ENCODE data around the gene CDH24. TPM values are rescaled to one million over a fixed set of nuclear protein-coding genes. Genes with fewer than 3 reads are reported as not detected.

The CDH24 gene
- total RNA-seq, 1 donor from 2014 or later, result 1.4 TPM

DNA sequence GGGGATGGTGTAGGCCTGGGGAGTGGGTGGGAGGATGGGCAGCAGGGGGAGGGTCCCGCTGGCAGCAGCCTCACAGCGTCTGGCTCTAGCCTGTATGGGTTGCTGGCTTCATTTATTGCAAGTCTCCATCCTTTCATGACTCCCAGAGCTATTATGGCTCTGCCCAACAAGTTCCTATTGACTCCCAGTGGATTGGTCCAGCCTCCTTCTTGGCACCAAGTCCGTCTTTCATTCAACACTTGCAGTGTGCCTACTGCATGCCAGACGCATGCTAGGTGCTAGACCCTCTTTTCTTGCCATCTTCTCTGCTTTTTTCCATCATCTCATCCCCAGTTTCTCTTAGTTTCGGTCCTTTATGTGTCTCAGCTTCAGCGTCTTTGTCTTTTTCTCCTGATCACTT, 14.2 kb downstream of the CDH24 start:
- no peaks in the 10 kb centered on the region for H3K4me1 Mint-ChIP-seq (ENCODE audit: low read depth)
- intact Hi-C loops (cut with micrococcal nuclease), result no loop called here
- H3K36me3 Mint-ChIP-seq (ENCODE audit: low read depth), result no peaks in the 10 kb centered on the region
- H3K27me3 Mint-ChIP-seq (ENCODE audit: low read depth), result peaks cover 3% of the 10 kb centered on the region
- no peak overlapping the region for H3K4me3 Mint-ChIP-seq (ENCODE audit: low read depth)
- no peak overlapping the region for H3K27ac Mint-ChIP-seq
- DNase-seq (ENCODE audit: low spot score), result no peak
- no peaks in the 10 kb centered on the region for H3K9me3 Mint-ChIP-seq

DNA sequence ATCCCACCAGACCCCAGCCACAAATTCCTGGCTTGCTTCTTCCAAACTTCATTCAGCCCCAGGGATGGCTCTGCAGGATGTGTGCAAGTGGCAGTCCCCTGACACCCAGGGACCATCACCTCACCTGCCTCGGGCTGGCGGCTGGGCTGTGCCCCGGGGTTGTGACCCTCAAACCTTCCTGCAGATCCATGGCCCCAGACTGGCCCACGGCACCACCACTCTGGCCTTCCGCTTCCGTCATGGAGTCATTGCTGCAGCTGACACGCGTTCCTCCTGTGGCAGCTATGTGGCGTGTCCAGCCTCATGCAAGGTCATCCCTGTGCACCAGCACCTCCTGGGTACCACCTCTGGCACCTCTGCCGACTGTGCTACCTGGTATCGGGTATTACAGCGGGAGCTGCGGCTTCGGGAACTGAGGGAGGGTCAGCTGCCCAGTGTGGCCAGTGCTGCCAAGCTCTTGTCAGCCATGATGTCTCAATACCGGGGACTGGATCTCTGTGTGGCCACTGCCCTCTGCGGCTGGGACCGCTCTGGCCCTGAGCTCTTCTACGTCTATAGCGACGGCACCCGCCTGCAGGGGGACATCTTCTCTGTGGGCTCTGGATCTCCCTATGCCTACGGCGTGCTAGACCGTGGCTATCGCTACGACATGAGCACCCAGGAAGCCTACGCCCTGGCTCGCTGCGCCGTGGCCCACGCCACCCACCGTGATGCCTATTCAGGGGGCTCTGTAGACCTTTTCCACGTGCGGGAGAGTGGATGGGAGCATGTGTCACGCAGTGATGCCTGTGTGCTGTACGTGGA, 15.0 kb downstream of the CDH24 start, which contains the start of gene PSMB11:
Gene PSMB11 (plus strand): TSS at position 51 of the 804 bp plus-strand sequence. CDS start 14 bp downstream, at position 65.
- H3K4me3 Mint-ChIP-seq (ENCODE audit: low read depth), result no peak within 1 kb of the TSS
- DNase-seq (ENCODE audit: low spot score), result no peak
- H3K27me3 Mint-ChIP-seq (ENCODE audit: low read depth), result peaks cover 2% of the 10 kb centered on the region
- no peaks in the 10 kb centered on the region for H3K36me3 Mint-ChIP-seq (ENCODE audit: low read depth)
- no peaks in the 10 kb centered on the region for H3K9me3 Mint-ChIP-seq
- intact Hi-C loops (cut with micrococcal nuclease), result no loop called here
- no peaks in the 10 kb centered on the region for H3K4me1 Mint-ChIP-seq (ENCODE audit: low read depth)
- H3K27ac Mint-ChIP-seq, result no peak within 1 kb of the TSS

DNA sequence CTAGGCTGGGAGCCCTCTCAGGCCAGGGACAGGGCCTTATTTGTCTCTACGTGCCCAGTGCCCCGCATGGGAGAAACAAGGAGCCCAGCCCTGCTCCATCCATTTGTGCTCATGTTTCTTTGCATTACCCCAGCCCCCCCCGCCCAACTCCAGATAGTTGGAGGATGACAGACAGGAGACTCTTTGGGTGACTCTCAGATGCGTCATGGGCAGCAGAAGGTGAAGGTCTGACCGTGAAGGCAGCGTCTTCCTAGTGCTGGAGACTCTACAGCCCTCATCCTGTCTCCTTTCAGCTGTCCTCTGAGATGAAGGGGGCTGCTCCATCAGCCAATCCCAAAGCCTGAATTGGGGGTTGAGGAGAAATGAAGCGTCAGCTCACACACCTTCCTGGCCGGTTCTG, 15.6 kb downstream of the CDH24 start:
- H3K27ac Mint-ChIP-seq, result no peak overlapping the region
- H3K27me3 Mint-ChIP-seq (ENCODE audit: low read depth), result peaks cover 2% of the 10 kb centered on the region
- no peak for DNase-seq (ENCODE audit: low spot score)
- H3K36me3 Mint-ChIP-seq (ENCODE audit: low read depth), result no peaks in the 10 kb centered on the region
- no peak overlapping the region for H3K4me3 Mint-ChIP-seq (ENCODE audit: low read depth)
- no peaks in the 10 kb centered on the region for H3K9me3 Mint-ChIP-seq
- intact Hi-C loops (cut with micrococcal nuclease), result no loop called here
- no peaks in the 10 kb centered on the region for H3K4me1 Mint-ChIP-seq (ENCODE audit: low read depth)

DNA sequence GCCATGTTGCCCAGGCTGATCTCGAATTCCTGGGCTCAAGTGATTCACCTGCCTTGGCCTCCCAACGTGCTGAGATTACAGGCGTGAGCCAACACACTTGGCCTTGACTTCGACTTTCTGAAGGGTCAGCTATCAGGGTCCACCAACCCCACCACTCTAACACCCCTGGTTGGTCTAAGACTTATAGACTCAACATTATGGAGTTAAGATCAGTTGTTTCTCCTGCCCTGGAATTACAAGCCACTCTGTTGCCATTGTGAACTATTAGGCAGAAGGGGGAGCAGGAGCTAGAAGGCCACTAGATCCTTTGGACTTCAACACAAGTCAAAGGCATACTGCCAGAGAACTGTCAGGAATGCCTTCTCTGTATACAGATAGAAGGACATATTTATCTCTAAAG, 17.2 kb downstream of the CDH24 start:
- intact Hi-C loops (cut with micrococcal nuclease), result no loop called here
- Mint-ChIP-seq H3K4me3 (ENCODE audit: low read depth) (no peak overlapping the region), H3K4me1 (ENCODE audit: low read depth) (peaks cover 7% of the 10 kb centered on the region), H3K27ac (no peak overlapping the region), H3K9me3 (no peaks in the 10 kb centered on the region), H3K27me3 (ENCODE audit: low read depth) (peaks cover 2% of the 10 kb centered on the region), H3K36me3 (ENCODE audit: low read depth) (no peaks in the 10 kb centered on the region)
- DNase-seq (ENCODE audit: low spot score), result no peak

DNA sequence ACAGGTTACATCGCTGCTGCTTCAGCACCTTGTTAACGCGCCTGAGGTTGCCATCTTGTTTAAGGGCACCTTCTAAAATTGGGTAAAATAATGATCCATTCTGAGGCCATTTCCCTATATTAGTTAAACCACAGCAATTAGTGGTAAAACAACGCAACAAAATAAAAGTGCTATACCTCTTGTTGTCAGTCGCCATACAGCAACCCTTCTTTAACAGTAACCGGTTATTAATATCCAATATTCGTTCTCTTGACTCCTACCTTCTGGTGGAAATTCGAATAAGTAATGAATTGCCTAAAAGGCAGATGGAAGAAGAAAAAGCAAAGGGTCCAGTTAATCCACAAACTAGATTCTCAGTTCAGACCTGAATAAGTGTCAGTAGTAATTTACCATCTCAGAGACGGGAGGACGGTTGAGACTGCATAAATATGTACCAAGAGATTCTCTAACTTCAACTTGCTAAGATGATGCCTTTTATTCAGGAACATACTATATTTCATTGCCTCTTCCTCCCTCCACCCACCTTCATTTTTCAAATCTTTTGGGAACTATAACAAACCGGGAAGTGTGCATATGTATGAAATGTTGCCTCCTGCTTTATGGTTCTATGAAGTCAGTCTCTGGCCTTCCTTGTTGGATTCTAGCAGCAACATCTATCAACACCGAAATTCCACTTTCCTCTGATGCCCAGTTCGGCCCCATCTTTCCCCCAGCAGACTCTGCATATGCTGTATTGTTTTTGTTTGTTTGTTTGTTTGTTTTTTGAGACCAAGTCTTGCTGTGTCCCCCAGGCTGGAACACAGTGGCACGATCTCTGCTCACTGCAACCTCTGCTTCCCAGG, 21.8 kb downstream of the CDH24 start:
- Mint-ChIP-seq H3K4me3 (ENCODE audit: low read depth) (peak overlapping the region; percentile 92), H3K9me3 (no peaks in the 10 kb centered on the region), H3K27me3 (ENCODE audit: low read depth) (peaks cover 2% of the 10 kb centered on the region), H3K27ac (peak overlapping the region; percentile 88), H3K36me3 (ENCODE audit: low read depth) (peaks cover 35% of the 10 kb centered on the region), H3K4me1 (ENCODE audit: low read depth) (peaks cover 22% of the 10 kb centered on the region)
- DNase-seq (ENCODE audit: low spot score), result no peak
- intact Hi-C loops (cut with micrococcal nuclease), result loop anchor here (1.0 to 2.0 kb wide), 3 partner anchors 21 to 59 kb away; partner anchors contain the start of genes ACIN1, C14orf119 and CDH24

DNA sequence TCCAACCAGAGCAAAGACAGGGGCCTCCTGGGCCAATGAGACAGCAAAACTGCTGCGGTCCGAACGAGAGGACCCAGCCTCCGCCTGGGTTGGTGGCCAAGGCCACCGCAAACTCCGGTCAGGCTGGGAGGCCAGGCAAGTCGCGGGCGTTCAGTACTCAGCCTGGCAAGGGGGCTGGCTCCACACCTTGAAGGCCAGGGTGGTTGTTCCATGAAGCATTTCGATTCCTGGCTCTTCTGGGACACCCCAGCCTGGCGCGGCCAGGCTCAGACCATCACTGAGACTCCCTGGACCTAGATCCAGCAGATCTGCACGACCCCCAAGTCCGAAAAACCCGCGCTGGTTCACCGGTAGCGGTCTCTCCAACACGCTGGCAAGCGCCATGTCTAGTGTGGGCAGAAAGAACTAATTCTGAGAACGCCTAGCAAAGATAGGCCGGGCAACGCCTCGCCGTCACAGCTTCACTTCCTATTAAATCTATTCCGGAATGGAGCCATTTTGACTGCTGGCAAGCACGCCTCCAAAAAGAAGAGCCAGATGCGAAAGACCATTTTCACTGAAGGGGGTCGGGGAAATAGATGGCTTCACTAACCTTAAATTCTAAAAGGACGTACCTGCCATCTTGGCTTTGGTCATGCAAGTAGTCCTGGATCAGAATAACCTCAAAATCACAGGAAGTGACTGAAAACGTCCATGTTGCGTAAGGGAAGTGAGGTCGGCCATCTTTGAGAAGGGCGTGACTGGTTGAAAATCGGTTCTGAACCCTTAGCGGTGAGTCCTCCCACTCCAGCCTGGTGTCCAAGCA, 22.6 kb downstream of the CDH24 start, which contains the start of gene PSMB5:
Gene PSMB5 (minus strand): TSS at position 403 of the 805 bp plus-strand sequence. CDS start 19 bp downstream, at position 384.
- intact Hi-C loops (cut with micrococcal nuclease), result loop anchor here (1.0 to 2.0 kb wide), 3 partner anchors 22 to 60 kb away; partner anchors contain the start of genes ACIN1, C14orf119 and CDH24
- Mint-ChIP-seq H3K36me3 (ENCODE audit: low read depth) (peaks cover 37% of the 10 kb centered on the region), H3K9me3 (no peaks in the 10 kb centered on the region), H3K27ac (peak within 1 kb of the TSS; percentile 88), H3K4me1 (ENCODE audit: low read depth) (peaks cover 22% of the 10 kb centered on the region), H3K27me3 (ENCODE audit: low read depth) (peaks cover 2% of the 10 kb centered on the region), H3K4me3 (ENCODE audit: low read depth) (peak within 1 kb of the TSS; percentile 92)
- peak; percentile 86 for DNase-seq (ENCODE audit: low spot score)

DNA sequence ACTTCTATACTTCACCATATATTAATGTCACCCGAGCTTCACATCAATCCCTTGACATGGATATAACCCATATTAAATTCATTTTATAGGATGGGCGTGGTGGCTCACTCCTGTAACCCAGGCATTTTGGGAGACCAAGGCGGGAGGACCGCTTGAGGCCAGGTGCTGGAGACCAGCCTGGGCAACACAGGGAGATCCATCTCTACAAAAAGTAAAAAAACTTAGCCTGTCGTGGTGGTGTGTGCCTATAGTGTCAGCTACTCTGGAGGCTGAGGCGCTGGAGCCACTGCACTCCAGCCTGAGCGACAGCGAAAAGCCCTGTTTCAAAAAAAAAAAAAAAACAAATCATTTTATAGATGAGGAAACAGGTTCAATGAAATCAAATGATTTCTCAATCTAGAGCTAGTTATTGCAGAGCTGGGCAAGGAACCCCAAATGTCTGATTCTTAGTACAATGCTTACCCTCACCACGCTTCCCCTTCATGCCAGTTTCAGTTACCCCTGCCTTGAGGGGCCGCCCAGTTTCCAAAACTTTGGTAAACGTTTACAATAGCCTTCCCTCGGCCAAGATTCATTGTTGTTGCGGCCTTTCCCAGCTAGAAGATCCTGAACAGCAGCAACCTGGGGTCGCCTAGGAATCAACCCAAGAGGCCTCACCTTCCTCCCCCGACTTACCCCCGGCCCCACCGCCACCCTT, 23.4 kb downstream of the CDH24 start:
- Mint-ChIP-seq H3K9me3 (no peaks in the 10 kb centered on the region), H3K36me3 (ENCODE audit: low read depth) (peaks cover 43% of the 10 kb centered on the region), H3K27me3 (ENCODE audit: low read depth) (peaks cover 1% of the 10 kb centered on the region), H3K4me1 (ENCODE audit: low read depth) (peaks cover 27% of the 10 kb centered on the region), H3K4me3 (ENCODE audit: low read depth) (peak overlapping the region; percentile 92), H3K27ac (peak overlapping the region; percentile 88)
- DNase-seq (ENCODE audit: low spot score), result no peak
- intact Hi-C loops (cut with micrococcal nuclease), result loop anchor here (2.0 kb wide), 2 partner anchors 23 to 61 kb away; partner anchors contain the start of genes ACIN1, C14orf119 and CDH24

DNA sequence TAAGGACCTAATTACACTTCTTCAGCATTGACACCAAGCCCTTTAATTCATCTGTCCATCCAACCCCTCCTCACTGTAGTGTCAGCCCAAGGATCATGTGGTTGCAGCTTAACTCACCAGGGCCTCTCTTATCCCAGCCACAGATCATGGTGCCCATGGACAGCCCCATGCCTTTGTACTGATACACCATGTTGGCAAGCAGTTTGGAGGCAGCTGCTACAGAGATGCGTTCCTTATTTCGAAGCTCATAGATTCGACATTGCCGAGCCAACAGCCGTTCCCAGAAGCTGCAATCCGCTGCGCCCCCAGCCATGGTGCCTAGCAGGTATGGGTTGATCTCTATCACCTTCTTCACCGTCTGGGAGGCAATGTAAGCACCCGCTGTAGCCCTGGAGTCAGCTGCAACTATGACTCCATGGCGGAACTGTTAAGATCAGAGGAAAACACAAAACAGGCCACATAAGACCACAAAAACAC, 24.0 kb downstream of the CDH24 start:
- Mint-ChIP-seq H3K9me3 (no peaks in the 10 kb centered on the region), H3K36me3 (ENCODE audit: low read depth) (peaks cover 48% of the 10 kb centered on the region), H3K4me3 (ENCODE audit: low read depth) (peak overlapping the region; percentile 92), H3K27ac (peak overlapping the region; percentile 88), H3K27me3 (ENCODE audit: low read depth) (no peaks in the 10 kb centered on the region), H3K4me1 (ENCODE audit: low read depth) (peaks cover 32% of the 10 kb centered on the region)
- intact Hi-C loops (cut with micrococcal nuclease), result no loop called here
- no peak for DNase-seq (ENCODE audit: low spot score)

DNA sequence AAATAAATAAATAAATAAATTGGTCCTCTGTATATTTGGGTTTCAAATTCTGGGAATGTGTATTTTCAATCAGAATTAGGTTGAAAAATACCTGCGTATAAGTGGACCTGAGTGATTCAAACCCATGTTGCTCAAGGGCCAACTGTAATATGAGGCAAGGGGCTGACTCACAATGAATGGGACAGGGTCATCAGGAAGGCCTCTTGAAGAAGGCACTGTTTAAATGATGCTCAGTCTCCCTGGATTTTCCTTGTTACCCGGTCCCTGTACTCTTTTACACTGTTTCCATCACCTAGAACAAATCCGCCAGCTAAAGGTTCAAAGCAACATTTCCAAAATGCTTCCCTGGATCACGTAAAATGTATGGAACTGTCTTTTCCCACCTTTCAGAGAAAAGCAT, 26.4 kb downstream of the CDH24 start:
- Mint-ChIP-seq H3K4me3 (ENCODE audit: low read depth) (no peak overlapping the region), H3K27ac (no peak overlapping the region), H3K4me1 (ENCODE audit: low read depth) (peaks cover 37% of the 10 kb centered on the region), H3K9me3 (no peaks in the 10 kb centered on the region), H3K36me3 (ENCODE audit: low read depth) (peaks cover 61% of the 10 kb centered on the region), H3K27me3 (ENCODE audit: low read depth) (no peaks in the 10 kb centered on the region)
- no peak for DNase-seq (ENCODE audit: low spot score)
- intact Hi-C loops (cut with micrococcal nuclease), result no loop called here

DNA sequence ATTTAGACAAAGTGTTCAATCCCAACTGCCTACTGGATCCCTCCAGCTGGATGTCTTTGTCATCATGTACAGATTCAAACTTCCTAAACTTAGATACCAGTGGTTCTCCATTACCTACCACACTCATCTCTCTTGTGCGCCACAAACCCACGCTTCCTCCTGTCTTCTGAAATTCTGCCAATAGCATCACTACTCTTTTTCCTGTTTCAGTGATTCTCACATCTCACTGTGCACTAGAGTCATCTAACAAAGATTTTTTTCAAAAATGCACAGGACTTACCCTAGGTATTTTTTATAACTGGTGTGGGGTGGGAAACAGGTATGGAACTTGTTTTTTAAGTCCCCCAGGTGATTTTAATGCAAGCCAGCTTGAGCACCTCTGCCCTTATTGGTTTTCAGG, 28.5 kb downstream of the CDH24 start:
- peaks cover 46% of the 10 kb centered on the region for H3K4me1 Mint-ChIP-seq (ENCODE audit: low read depth)
- H3K27me3 Mint-ChIP-seq (ENCODE audit: low read depth), result no peaks in the 10 kb centered on the region
- intact Hi-C loops (cut with micrococcal nuclease), result loop anchor here (1.0 kb wide), 1 partner anchor 21 kb away; no protein-coding TSS in a partner anchor
- peak overlapping the region; percentile 53 for H3K27ac Mint-ChIP-seq
- DNase-seq (ENCODE audit: low spot score), result no peak
- H3K36me3 Mint-ChIP-seq (ENCODE audit: low read depth), result peaks cover 74% of the 10 kb centered on the region
- no peaks in the 10 kb centered on the region for H3K9me3 Mint-ChIP-seq
- peak overlapping the region; percentile 1 for H3K4me3 Mint-ChIP-seq (ENCODE audit: low read depth)

DNA sequence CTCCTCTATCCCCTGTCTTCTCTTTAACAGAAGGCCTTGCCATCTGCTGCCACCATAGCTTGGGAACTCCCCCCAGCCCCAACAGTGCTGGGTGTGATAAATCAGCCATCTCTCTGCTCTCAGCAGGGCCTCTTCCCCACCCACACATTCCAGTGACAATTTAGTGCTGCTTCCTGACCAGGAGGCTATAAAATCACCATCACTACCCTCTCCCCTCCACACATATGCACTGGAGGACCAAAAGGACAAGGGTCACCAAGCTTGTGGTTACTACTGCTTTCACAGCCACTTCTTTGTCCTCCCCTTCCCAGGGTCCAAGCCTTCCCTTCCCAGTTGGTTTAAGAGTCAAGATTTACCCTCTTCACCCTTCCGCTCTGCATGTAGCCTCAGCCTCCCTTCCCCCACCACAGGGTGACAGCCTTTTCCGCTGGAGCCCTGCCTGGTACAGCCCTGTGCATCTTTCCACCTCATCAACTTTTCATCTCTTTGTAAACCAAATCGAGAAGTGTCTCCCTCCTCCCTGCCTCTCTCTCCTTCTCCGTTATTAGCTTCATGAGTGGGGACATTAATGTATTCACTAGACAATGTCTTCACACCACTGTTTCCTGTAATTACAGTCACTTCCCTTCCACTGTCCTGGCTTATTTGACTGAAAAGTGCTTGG, 32.0 kb downstream of the CDH24 start:
- H3K9me3 Mint-ChIP-seq, result no peaks in the 10 kb centered on the region
- peak overlapping the region; percentile 6 for H3K4me3 Mint-ChIP-seq (ENCODE audit: low read depth)
- peaks cover 47% of the 10 kb centered on the region for H3K4me1 Mint-ChIP-seq (ENCODE audit: low read depth)
- DNase-seq (ENCODE audit: low spot score), result no peak
- no peaks in the 10 kb centered on the region for H3K27me3 Mint-ChIP-seq (ENCODE audit: low read depth)
- peak overlapping the region; percentile 70 for H3K27ac Mint-ChIP-seq
- intact Hi-C loops (cut with micrococcal nuclease), result no loop called here
- H3K36me3 Mint-ChIP-seq (ENCODE audit: low read depth), result peaks cover 60% of the 10 kb centered on the region

Data from activated T-helper 2 cell treated with anti-CD3 and anti-CD28 coated beads, Interferon-gamma antibody, Interleukin-2, Interleukin-4, amounts not matched to agents 10 μg/mL and 5 μg/mL and 100 μg/mL, durations not matched to agents 14 hours and 24 hours and 36 hours (primary cell).